WTC11 (cell line): ENCODE results near the gene ZNF804B. TPM values are rescaled to one million over a fixed set of nuclear protein-coding genes. Genes with fewer than 3 reads are reported as not detected.

Experiments used
- ATAC-seq: fragments of 200-7000 bp; cut with Tn5 transposase; 2 replicates; pipeline ENCODE4 v1.10.0; 2021; ENCODE audit warnings: mild to moderate bottlenecking, moderate library complexity
- CTCF ChIA-PET: fragments of 300-600 bp; sonication (Branson Sonifier 250); formaldehyde crosslinking; loops from one replicate; lab custom pipeline; 2021; ENCODE audit warnings: antibody characterized with exemption; lab: Charles Lee
- POLR2A ChIA-PET: fragments of 350-600 bp; sonication (Branson Sonifier 250); formaldehyde crosslinking; loops from one replicate; lab custom pipeline; 2021; ENCODE audit warnings: antibody characterized with exemption; lab: Charles Lee
- DNase-seq: peaks from one replicate; pipeline ENCODE4 v3.0.0; 2021; ENCODE audit warnings: low spot score
- H3K27ac Mint-ChIP-seq: 2 replicates; pipeline ENCODE4 v1.8.0; 2021; ENCODE audit warnings: mixed read lengths
- H3K27me3 Mint-ChIP-seq: 2 replicates; pipeline ENCODE4 v1.8.0; 2021; ENCODE audit warnings: low read depth, mild to moderate bottlenecking, moderate library complexity, mixed read lengths
- H3K36me3 Mint-ChIP-seq: 2 replicates; pipeline ENCODE4 v1.8.0; 2021; ENCODE audit warnings: mixed read lengths
- H3K4me1 Mint-ChIP-seq: 2 replicates; pipeline ENCODE4 v1.8.0; 2022; ENCODE audit warnings: mixed read lengths
- H3K4me3 Mint-ChIP-seq: 2 replicates; pipeline ENCODE4 v1.8.0; 2021; ENCODE audit warnings: mild to moderate bottlenecking, moderate library complexity, mixed read lengths
- H3K9me3 Mint-ChIP-seq: 2 replicates; pipeline ENCODE4 v1.8.0; 2021; ENCODE audit warnings: mixed read lengths
- AFF4 ChIP-seq: sonication (generic); formaldehyde crosslinking; IDR thresholded peaks from 2 replicates; pipeline ENCODE4 v1.8.1; 2023; ENCODE audit warnings: mild to moderate bottlenecking, missing genetic modification reagents, borderline replicate concordance
- E2F4 ChIP-seq: sonication (generic); formaldehyde crosslinking; IDR thresholded peaks from 2 replicates; pipeline ENCODE4 v1.8.1; 2022; ENCODE audit warnings: low read depth, mild to moderate bottlenecking, moderate library complexity, missing genetic modification reagents, borderline replicate concordance
- ESRRA ChIP-seq: sonication (generic); formaldehyde crosslinking; IDR thresholded peaks from 2 replicates; pipeline ENCODE4 v1.8.1; 2022; ENCODE audit warnings: mild to moderate bottlenecking, missing genetic modification reagents, borderline replicate concordance
- ETV6 ChIP-seq: sonication (generic); formaldehyde crosslinking; IDR thresholded peaks from 2 replicates; pipeline ENCODE4 v1.8.1; 2022; ENCODE audit warnings: mild to moderate bottlenecking, missing genetic modification reagents
- JUN ChIP-seq: sonication (generic); formaldehyde crosslinking; IDR thresholded peaks from 2 replicates; pipeline ENCODE4 v1.8.0; 2023; ENCODE audit warnings: mild to moderate bottlenecking, missing genetic modification reagents
- MYBL2 ChIP-seq: sonication (generic); formaldehyde crosslinking; IDR thresholded peaks from 2 replicates; pipeline ENCODE4 v1.8.1; 2023; ENCODE audit warnings: mild to moderate bottlenecking, moderate library complexity, missing genetic modification reagents
- NFYB ChIP-seq: sonication (generic); formaldehyde crosslinking; conservative IDR thresholded peaks from 2 replicates; pipeline ENCODE4 v1.8.0; 2022; ENCODE audit warnings: low read depth, missing genetic modification reagents
- NR2C2 ChIP-seq: sonication (generic); formaldehyde crosslinking; IDR thresholded peaks from 2 replicates; pipeline ENCODE4 v1.8.0; 2022; ENCODE audit warnings: mild to moderate bottlenecking, missing genetic modification reagents
- RORB ChIP-seq: fragments of 250-450 bp; sonication (Bioruptor Pico); IDR thresholded peaks from 2 replicates; pipeline ENCODE4 v1.9.0; 2021; ENCODE audit warnings: mild to moderate bottlenecking
- SMAD4 ChIP-seq: sonication (generic); formaldehyde crosslinking; IDR thresholded peaks from 2 replicates; pipeline ENCODE4 v1.8.0; 2022; ENCODE audit warnings: mild to moderate bottlenecking, missing genetic modification reagents
- SP1 ChIP-seq: sonication (generic); formaldehyde crosslinking; conservative IDR thresholded peaks from 2 replicates; pipeline ENCODE4 v1.8.1; 2022; ENCODE audit warnings: missing genetic modification reagents
- TEAD1 ChIP-seq: sonication (generic); formaldehyde crosslinking; IDR thresholded peaks from 2 replicates; pipeline ENCODE4 v1.8.0; 2022; ENCODE audit warnings: mild to moderate bottlenecking, missing genetic modification reagents
- USF2 ChIP-seq: sonication (generic); formaldehyde crosslinking; IDR thresholded peaks from 2 replicates; pipeline ENCODE4 v1.8.1; 2023; ENCODE audit warnings: mild to moderate bottlenecking, missing genetic modification reagents, moderate library complexity
- ZMAT4 ChIP-seq: fragments of 250-450 bp; sonication (Bioruptor Pico); IDR thresholded peaks from 2 replicates; pipeline ENCODE4 v1.9.0; 2021; ENCODE audit warnings: mild to moderate bottlenecking
- ZNF219 ChIP-seq: sonication (generic); formaldehyde crosslinking; IDR thresholded peaks from 2 replicates; pipeline ENCODE4 v1.8.0; 2023; ENCODE audit warnings: missing genetic modification reagents, mild to moderate bottlenecking, borderline replicate concordance
- ZNF232 ChIP-seq: sonication (generic); formaldehyde crosslinking; IDR thresholded peaks from 2 replicates; pipeline ENCODE4 v1.8.0; 2022; ENCODE audit warnings: mild to moderate bottlenecking, missing genetic modification reagents
- ZNF423 ChIP-seq: fragments of 250-450 bp; sonication (Bioruptor Pico); IDR thresholded peaks from 2 replicates; pipeline ENCODE4 v2.1.2; 2022; ENCODE audit warnings: mild to moderate bottlenecking, moderate library complexity
- total RNA-seq: library from RNA; stranded (reverse); gene quantifications from 3 replicates; pipeline ENCODE4 v1.2.3, GENCODE V29; 2021
- TF ChIP-seq, protein P1 (sequence below): sonication (generic); formaldehyde crosslinking; IDR thresholded peaks from 2 replicates; pipeline ENCODE4 v1.8.0; 2022; ENCODE audit warnings: missing genetic modification reagents
- TF ChIP-seq, protein P2 (sequence below): sonication (generic); formaldehyde crosslinking; IDR thresholded peaks from 2 replicates; pipeline ENCODE4 v1.8.0; 2022; ENCODE audit warnings: mild to moderate bottlenecking, missing genetic modification reagents

The ZNF804B gene
- total RNA-seq, 1 experiment from 2014 or later = 0.04 TPM

DNA sequence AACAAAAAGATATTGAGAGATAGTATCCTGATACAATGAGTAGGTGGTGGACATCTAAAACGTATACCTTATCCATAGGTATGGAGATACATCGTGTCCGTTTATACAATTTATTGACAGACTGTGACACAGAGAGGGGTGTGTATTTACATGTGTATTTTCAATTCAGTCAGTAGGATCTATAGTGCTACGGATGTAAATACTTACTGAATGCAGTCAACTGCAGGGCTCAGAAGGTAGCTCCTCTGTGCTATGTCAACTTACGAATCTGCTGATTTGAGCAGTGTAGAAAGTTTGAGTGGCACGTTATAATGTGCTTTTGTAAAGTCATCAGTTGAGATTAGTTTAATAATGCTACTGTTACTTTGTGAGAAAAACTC is 626 bp downstream of the ZNF804B start:
- H3K9me3 Mint-ChIP-seq = no peaks in the 10 kb centered on the region
- H3K4me1 Mint-ChIP-seq = peaks cover 7% of the 10 kb centered on the region
- no peak for ATAC-seq
- peaks cover 53% of the 10 kb centered on the region for H3K27me3 Mint-ChIP-seq
- CTCF ChIA-PET = interaction anchor here (3.1 kb wide), 1 partner anchor 213 kb away, joined by 8 read pairs; no protein-coding TSS in a partner anchor
- no peak overlapping the region for H3K27ac Mint-ChIP-seq
- H3K36me3 Mint-ChIP-seq = no peaks in the 10 kb centered on the region
- peak overlapping the region; percentile 77 for H3K4me3 Mint-ChIP-seq
- no peak for DNase-seq
- POLR2A ChIA-PET = no interaction called here
- TF ChIP-seq SMAD4 (CRISPR knock-in tag) (no peak), RORB (CRISPR knock-in tag) (no peak), ZNF219 (CRISPR knock-in tag) (no peak), ZNF232 (CRISPR knock-in tag) (no peak), TEAD1 (CRISPR knock-in tag) (no peak)
- TF ChIP-seq, protein P1, sequence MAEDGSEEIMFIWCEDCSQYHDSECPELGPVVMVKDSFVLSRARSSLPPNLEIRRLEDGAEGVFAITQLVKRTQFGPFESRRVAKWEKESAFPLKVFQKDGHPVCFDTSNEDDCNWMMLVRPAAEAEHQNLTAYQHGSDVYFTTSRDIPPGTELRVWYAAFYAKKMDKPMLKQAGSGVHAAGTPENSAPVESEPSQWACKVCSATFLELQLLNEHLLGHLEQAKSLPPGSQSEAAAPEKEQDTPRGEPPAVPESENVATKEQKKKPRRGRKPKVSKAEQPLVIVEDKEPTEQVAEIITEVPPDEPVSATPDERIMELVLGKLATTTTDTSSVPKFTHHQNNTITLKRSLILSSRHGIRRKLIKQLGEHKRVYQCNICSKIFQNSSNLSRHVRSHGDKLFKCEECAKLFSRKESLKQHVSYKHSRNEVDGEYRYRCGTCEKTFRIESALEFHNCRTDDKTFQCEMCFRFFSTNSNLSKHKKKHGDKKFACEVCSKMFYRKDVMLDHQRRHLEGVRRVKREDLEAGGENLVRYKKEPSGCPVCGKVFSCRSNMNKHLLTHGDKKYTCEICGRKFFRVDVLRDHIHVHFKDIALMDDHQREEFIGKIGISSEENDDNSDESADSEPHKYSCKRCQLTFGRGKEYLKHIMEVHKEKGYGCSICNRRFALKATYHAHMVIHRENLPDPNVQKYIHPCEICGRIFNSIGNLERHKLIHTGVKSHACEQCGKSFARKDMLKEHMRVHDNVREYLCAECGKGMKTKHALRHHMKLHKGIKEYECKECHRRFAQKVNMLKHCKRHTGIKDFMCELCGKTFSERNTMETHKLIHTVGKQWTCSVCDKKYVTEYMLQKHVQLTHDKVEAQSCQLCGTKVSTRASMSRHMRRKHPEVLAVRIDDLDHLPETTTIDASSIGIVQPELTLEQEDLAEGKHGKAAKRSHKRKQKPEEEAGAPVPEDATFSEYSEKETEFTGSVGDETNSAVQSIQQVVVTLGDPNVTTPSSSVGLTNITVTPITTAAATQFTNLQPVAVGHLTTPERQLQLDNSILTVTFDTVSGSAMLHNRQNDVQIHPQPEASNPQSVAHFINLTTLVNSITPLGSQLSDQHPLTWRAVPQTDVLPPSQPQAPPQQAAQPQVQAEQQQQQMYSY = no peak

DNA sequence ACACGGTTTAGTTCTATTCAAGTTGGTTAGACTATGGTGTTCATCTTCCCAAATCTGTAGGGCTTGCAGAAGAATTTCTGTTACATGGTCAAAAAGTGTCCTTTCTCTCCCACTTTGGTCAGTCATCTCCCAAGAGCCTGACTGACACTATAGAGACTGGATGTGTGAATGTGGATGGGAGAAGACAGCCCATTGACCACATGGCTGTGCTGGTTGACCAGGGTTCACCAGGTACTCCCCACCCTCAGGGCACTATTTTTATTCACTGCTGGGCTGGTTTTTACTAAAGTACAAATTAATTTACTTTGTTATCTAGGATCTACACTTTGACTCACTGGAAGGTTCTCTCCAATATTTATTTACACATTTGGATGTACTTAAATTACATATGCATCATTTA is 2.3 kb downstream of the ZNF804B start:
- H3K9me3 Mint-ChIP-seq = no peaks in the 10 kb centered on the region
- TF ChIP-seq ZNF232 (CRISPR knock-in tag) = no peak
- TF ChIP-seq JUN (CRISPR knock-in tag) = no peak
- TF ChIP-seq ZNF423 (CRISPR knock-in tag) = no peak
- TF ChIP-seq SMAD4 (CRISPR knock-in tag) = no peak
- TF ChIP-seq NFYB = no peak
- no peak for TF ChIP-seq E2F4
- no peak for TF ChIP-seq ESRRA (CRISPR knock-in tag)
- no peak for TF ChIP-seq ZMAT4 (CRISPR knock-in tag)
- TF ChIP-seq, protein P2, sequence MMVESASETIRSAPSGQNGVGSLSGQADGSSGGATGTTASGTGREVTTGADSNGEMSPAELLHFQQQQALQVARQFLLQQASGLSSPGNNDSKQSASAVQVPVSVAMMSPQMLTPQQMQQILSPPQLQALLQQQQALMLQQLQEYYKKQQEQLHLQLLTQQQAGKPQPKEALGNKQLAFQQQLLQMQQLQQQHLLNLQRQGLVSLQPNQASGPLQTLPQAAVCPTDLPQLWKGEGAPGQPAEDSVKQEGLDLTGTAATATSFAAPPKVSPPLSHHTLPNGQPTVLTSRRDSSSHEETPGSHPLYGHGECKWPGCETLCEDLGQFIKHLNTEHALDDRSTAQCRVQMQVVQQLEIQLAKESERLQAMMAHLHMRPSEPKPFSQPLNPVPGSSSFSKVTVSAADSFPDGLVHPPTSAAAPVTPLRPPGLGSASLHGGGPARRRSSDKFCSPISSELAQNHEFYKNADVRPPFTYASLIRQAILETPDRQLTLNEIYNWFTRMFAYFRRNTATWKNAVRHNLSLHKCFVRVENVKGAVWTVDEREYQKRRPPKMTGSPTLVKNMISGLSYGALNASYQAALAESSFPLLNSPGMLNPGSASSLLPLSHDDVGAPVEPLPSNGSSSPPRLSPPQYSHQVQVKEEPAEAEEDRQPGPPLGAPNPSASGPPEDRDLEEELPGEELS (CRISPR knock-in tag) = no peak
- no peak for TF ChIP-seq USF2
- TF ChIP-seq ETV6 (CRISPR knock-in tag) = no peak
- TF ChIP-seq NR2C2 = no peak
- TF ChIP-seq AFF4 = no peak
- no peak for TF ChIP-seq SP1
- TF ChIP-seq MYBL2 (CRISPR knock-in tag) = no peak
- ChIA-PET POLR2A (no interaction called here), CTCF (no interaction called here)
- H3K27ac Mint-ChIP-seq = no peak overlapping the region
- no peak for DNase-seq
- H3K36me3 Mint-ChIP-seq = no peaks in the 10 kb centered on the region
- ATAC-seq = no peak
- peaks cover 7% of the 10 kb centered on the region for H3K4me1 Mint-ChIP-seq
- H3K27me3 Mint-ChIP-seq = peaks cover 49% of the 10 kb centered on the region
- H3K4me3 Mint-ChIP-seq = no peak overlapping the region
